PC-3 (cell line): ENCODE results near the gene ZC3H7A.

Source experiments
- EZH2 ChIP-seq: fragments of 300-600 bp; sonication (generic); IDR thresholded peaks from one replicate; pipeline ENCODE4 v1.6.1; 2017; ENCODE audit warnings: antibody characterized with exemption, mild to moderate bottlenecking, low read length; ENCODE audit not compliant: unreplicated experiment
- EZH2phosphoT487 ChIP-seq: fragments of 300-600 bp; sonication (generic); IDR thresholded peaks from 2 replicates; pipeline ENCODE4 v1.6.1; 2018; ENCODE audit warnings: mild to moderate bottlenecking, antibody characterized with exemption, low read length, borderline replicate concordance
- TF ChIP-seq, protein P1 (sequence below): fragments of 300-600 bp; sonication (generic); conservative IDR thresholded peaks from 2 replicates; pipeline ENCODE4 v1.5.1; 2017; ENCODE audit warnings: antibody characterized with exemption, low read depth, mild to moderate bottlenecking, low read length

DNA sequence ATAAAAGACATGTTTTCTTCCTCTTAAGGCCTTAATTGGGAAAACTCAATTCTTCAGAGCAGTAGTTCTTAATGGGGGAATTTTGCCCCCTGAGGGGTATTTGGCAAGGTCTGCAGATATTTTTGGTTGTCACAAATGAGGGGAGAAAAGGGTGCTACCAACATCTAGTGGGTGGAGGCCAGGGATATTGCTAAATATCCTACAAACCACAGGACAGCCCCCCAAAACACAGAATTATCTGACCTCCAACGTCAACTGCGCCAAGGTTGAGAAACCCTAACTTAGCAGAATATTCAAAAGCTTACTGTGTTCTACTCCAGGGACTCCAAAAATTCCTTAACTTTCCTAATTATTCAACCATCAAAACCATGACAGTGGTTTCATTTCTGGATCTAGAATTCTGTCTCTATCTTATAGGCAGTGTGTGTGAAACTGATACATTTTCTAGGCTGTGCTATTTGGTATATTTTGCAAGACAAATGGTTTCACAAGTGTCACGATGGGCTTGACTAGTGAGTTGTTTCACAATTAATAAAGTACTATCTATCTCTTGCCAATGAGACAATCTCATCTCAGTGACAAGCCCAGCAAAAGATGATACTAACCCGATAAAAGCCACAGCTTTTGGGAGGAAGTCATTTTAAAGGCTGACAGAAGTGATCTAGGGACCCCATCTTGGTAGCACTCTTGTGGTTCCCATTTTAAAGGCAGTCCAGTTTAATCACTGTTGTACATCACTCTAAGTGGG is 69.1 kb downstream of the ZC3H7A start:
- no peak for TF ChIP-seq EZH2
- TF ChIP-seq, protein P1, sequence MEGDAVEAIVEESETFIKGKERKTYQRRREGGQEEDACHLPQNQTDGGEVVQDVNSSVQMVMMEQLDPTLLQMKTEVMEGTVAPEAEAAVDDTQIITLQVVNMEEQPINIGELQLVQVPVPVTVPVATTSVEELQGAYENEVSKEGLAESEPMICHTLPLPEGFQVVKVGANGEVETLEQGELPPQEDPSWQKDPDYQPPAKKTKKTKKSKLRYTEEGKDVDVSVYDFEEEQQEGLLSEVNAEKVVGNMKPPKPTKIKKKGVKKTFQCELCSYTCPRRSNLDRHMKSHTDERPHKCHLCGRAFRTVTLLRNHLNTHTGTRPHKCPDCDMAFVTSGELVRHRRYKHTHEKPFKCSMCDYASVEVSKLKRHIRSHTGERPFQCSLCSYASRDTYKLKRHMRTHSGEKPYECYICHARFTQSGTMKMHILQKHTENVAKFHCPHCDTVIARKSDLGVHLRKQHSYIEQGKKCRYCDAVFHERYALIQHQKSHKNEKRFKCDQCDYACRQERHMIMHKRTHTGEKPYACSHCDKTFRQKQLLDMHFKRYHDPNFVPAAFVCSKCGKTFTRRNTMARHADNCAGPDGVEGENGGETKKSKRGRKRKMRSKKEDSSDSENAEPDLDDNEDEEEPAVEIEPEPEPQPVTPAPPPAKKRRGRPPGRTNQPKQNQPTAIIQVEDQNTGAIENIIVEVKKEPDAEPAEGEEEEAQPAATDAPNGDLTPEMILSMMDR, result no peak
- no peak for TF ChIP-seq EZH2phosphoT487
